Prostate gland (tissue), 2 donors: Measurements from ENCODE around the gene ZNF831. TPM values are rescaled to one million over a fixed set of nuclear protein-coding genes. Genes with fewer than 3 reads are reported as not detected.
A peak's percentile ranks its signal among the peaks of the same experiment; 100 is the strongest.

Source experiments
- DNase-seq: peaks from one replicate; pipeline ENCODE4 v3.0.0-alpha.2; 2019; ENCODE audit warnings: low spot score
- H3K27ac ChIP-seq, 2 donors: fragments of 200-600 bp; sonication (generic); 2 replicates each; pipeline ENCODE4 v1.5.1; 2017 to 2019
- H3K27me3 ChIP-seq: fragments of 200-600 bp; sonication (generic); replicated peaks from 2 replicates; pipeline ENCODE4 v1.5.1; 2019; ENCODE audit not compliant: insufficient read depth
- H3K36me3 ChIP-seq, 2 donors: fragments of 200-600 bp; sonication (generic); 1 replicate in 1 of 2; 2 replicates in 1 of 2; pipeline versions ENCODE4 v1.5.1 to v1.8.1; 2017 to 2019
- H3K4me1 ChIP-seq: fragments of 200-600 bp; sonication (generic); replicated peaks from 2 replicates; pipeline ENCODE4 v1.5.1; 2019
- H3K4me3 ChIP-seq, 2 donors: fragments of 200-600 bp; sonication (generic); 2 replicates each; pipeline ENCODE4 v1.5.1; 2017 to 2019
- H3K9me3 ChIP-seq: fragments of 200-600 bp; sonication (generic); 2 replicates; pipeline ENCODE4 v1.5.1; 2017
- POLR2A ChIP-seq: fragments of 450-650 bp; IDR thresholded peaks from one replicate; pipeline ENCODE4 v1.6.1; 2016; ENCODE audit warnings: antibody characterized with exemption, mild to moderate bottlenecking
- POLR2AphosphoS5 ChIP-seq: sonication (generic); formaldehyde crosslinking; IDR thresholded peaks from one replicate; pipeline ENCODE4 v1.6.1; 2017; ENCODE audit warnings: antibody characterized with exemption
- WGBS: methylation state at CpG from one replicate; pipeline ENCODE4 v1.1.5; 2018; 5-methylcytosine and 5-hydroxymethylcytosine counted together
- intact Hi-C: fragments of 100-400 bp; cut with DNase I; formaldehyde crosslinking; loops from one replicate; pipeline ENCODE4 v1.14.2; 2022
- total RNA-seq, 2 donors: library from RNA; depleted of rRNA; stranded (reverse); fragments of >200 nt; gene quantifications; one replicate each; pipeline ENCODE4 v1.1.0, GENCODE V29; 2016
- TF ChIP-seq, protein P1 (sequence below), 4 experiments: fragments of 200-600 bp in 2 of 4; fragments of 450-650 bp in 2 of 4; sonication (generic) in 2 of 4; IDR thresholded peaks; 1 replicate in 3 of 4; 2 replicates in 1 of 4; pipeline ENCODE4 v1.5.1; 2016 to 2019; ENCODE audit warnings: antibody characterized with exemption in 4 of 4, mild to moderate bottlenecking in 2 of 4, moderate library complexity in 2 of 4

The ZNF831 gene
- total RNA-seq, 2 donors from 2014 or later: 0.46 to 1.1 TPM

DNA sequence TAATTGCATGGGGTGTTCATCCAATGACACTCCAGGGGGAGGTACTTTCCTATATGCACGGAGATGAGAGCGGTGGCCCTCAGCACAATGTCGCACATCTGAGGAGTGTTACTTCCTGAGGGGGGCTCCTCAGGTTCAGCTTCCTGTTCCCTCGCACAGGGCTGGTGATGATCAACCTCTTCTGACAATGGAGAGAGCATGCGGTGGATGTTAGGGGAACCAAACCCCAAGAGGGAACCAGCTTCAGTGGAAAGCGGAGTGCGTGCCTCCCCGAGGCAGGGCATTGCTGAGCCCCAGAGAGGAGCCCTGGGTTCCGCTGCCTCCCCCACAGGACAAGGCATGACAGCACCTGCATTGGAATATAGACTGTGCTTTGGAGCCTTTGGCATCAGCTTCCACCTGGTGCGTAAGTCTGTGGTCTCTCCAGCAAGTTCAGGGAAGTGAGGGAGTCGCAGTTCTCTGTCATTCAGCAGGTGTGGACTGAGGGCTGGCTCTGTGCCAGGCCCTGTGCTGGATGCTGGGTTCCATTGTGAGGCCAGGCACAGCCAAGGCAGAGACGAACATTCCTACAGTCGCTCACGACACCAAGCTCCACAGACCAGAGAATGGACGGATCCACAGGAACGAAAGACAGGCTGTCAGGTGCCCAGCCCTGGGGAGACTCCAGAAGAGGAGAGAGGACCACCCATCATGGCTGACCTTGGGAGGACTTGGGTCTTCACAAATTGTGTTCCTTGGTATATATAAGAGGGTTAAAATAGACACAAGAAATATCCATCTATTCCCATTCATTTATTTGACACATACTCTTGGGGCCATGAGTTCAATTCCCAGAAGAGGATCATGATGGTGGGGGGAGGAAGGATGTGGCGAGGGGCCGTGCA lies 3.9 kb upstream of the ZNF831 start:
- no peak overlapping the region for H3K4me3 ChIP-seq
- no peak for DNase-seq
- no peaks in the 10 kb centered on the region for H3K9me3 ChIP-seq
- no peaks in the 10 kb centered on the region for H3K36me3 ChIP-seq
- H3K27ac ChIP-seq: peak overlapping the region in 1 of 2 donors; percentile 6
- 68% methylated on average over 18 of the region's 18 CpGs for WGBS
- intact Hi-C loops: no loop called here
- H3K4me1 ChIP-seq: no peaks in the 10 kb centered on the region
- no peaks in the 10 kb centered on the region for H3K27me3 ChIP-seq
- TF ChIP-seq POLR2A (no peak), POLR2AphosphoS5 (no peak)
- TF ChIP-seq, protein P1, sequence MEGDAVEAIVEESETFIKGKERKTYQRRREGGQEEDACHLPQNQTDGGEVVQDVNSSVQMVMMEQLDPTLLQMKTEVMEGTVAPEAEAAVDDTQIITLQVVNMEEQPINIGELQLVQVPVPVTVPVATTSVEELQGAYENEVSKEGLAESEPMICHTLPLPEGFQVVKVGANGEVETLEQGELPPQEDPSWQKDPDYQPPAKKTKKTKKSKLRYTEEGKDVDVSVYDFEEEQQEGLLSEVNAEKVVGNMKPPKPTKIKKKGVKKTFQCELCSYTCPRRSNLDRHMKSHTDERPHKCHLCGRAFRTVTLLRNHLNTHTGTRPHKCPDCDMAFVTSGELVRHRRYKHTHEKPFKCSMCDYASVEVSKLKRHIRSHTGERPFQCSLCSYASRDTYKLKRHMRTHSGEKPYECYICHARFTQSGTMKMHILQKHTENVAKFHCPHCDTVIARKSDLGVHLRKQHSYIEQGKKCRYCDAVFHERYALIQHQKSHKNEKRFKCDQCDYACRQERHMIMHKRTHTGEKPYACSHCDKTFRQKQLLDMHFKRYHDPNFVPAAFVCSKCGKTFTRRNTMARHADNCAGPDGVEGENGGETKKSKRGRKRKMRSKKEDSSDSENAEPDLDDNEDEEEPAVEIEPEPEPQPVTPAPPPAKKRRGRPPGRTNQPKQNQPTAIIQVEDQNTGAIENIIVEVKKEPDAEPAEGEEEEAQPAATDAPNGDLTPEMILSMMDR (IDR thresholded peaks at IDR 0.05): no peak

DNA sequence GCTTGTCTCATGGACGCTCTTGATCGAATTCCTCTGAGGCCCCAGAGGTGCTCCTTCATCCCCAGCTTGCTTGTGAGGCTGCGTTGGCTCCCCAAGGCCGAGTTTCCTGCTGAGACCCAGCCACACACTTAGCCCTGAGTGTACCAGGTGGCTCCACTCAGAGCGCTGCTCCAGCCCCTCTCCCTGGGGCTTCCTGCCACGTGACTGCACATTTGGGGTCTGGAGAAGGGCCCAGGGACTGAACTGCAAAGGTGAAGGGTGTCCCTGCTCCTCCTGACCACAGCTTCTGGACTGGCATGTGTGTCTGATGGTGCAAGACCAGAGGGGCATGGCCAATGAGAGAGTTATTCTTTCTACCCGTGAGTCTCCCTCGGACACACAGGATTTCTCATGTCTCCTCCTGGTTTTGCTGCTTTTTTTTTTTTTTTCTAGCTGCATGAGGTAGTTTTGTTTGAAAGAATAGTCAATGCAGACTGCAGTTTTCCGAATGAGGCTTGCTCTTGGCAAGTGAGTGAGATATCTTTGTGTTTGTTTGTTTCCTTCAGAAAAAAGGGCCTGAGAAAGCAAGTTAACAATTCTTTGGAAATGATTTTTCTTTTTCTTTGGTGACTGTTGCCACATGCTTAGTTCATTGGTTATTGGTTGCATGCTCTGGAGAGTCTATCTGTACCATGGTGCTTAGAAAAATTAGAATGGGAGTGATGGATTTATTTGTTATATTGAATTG lies 3.1 kb upstream of the ZNF831 start:
- Histone ChIP-seq H3K36me3 (no peaks in the 10 kb centered on the region), H3K4me3 (no peak overlapping the region), H3K9me3 (no peaks in the 10 kb centered on the region), H3K4me1 (no peaks in the 10 kb centered on the region), H3K27me3 (no peaks in the 10 kb centered on the region), H3K27ac (no peak overlapping the region)
- no peak for TF ChIP-seq POLR2AphosphoS5
- TF ChIP-seq, protein P1 (IDR thresholded peaks at IDR 0.05): no peak
- no peak for TF ChIP-seq POLR2A
- DNase-seq: no peak
- intact Hi-C loops: no loop called here
- 65% methylated on average over 9 of the region's 9 CpGs for WGBS

DNA sequence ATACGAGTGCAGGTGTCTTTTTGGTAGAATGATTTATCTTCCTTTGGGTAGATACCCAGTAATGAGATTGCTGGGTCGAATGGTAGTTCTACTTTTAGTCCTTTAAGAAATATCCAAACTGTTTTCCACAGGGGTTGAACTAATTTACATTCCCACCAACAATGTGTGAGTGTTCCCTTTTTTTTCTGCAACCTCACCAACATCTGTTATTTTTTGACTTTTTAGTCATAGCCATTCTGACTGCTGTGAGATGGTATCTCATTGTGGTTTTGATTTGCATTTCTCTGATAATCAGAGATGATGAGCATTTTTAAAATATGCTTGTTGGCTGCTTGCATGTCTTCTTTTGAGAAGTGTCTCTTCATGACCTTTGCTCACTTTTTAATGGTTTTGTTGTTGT lies 1.9 kb upstream of the ZNF831 start:
- Histone ChIP-seq H3K4me3 (no peak overlapping the region), H3K36me3 (no peaks in the 10 kb centered on the region), H3K9me3 (no peaks in the 10 kb centered on the region), H3K27ac (no peak overlapping the region), H3K4me1 (no peaks in the 10 kb centered on the region), H3K27me3 (no peaks in the 10 kb centered on the region)
- intact Hi-C loops: no loop called here
- 68% methylated on average over 2 of the region's 2 CpGs for WGBS
- no peak for TF ChIP-seq POLR2AphosphoS5
- no peak for TF ChIP-seq POLR2A
- TF ChIP-seq, protein P1 (IDR thresholded peaks at IDR 0.05): no peak
- no peak for DNase-seq

DNA sequence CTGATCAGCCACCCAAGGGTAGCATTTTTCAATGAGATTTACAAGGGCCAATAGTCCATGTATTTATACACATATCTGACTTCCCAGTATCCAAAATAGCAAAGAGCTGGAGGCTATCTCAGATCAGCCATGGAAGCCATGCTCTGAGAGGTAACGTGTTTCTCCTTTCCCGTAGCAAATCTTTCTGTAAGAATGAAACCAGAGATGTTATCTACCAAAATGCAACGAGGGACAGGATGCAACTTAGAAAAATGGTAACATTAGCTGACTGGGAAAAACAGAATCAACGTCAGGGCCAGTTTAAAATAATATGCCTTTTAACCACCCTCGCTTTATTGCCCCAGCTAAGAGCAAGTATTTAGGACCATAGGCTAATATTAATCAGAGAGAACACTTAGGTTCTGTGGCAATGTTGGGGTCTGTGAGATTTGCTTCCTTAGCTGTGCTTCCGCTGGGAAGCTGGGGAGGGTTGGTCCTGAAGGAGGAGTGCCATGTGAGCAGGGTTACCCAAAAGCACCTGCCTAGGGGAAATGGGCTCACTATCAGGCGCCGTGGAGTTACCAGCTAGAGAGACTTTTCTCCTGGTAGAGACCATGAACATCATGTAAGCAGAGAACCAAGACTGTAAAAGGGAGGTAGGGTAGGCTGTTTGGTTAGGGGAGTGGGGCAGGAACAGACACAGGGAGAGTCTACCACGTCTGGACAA lies 1.2 kb downstream of the ZNF831 start:
- Histone ChIP-seq H3K27ac (no peak overlapping the region), H3K36me3 (no peaks in the 10 kb centered on the region), H3K9me3 (no peaks in the 10 kb centered on the region), H3K4me3 (no peak overlapping the region), H3K4me1 (no peaks in the 10 kb centered on the region), H3K27me3 (no peaks in the 10 kb centered on the region)
- WGBS: 52% methylated on average over 9 of the region's 9 CpGs
- no peak for TF ChIP-seq POLR2AphosphoS5
- TF ChIP-seq, protein P1 (IDR thresholded peaks at IDR 0.05): no peak
- intact Hi-C loops: no loop called here
- no peak for DNase-seq
